Breast epithelium (tissue), 3 donors: ENCODE data around the gene CPM.

Experiments
- POLR2A ChIP-seq: fragments of 450-650 bp; IDR thresholded peaks from one replicate; pipeline ENCODE4 v1.6.1; 2016; ENCODE audit warnings: antibody characterized with exemption, mild to moderate bottlenecking, moderate library complexity
- POLR2AphosphoS5 ChIP-seq, 3 donors: sonication (generic); formaldehyde crosslinking; IDR thresholded peaks; one replicate each; pipeline ENCODE4 v1.6.1; 2017; ENCODE audit warnings: antibody characterized with exemption in 3 of 3
- TF ChIP-seq, protein P1 (sequence below), 3 donors: fragments of 450-650 bp; IDR thresholded peaks; one replicate each; pipeline ENCODE4 v1.5.1; 2016 to 2017; ENCODE audit warnings: antibody characterized with exemption in 3 of 3, mild to moderate bottlenecking in 3 of 3, moderate library complexity in 3 of 3

DNA sequence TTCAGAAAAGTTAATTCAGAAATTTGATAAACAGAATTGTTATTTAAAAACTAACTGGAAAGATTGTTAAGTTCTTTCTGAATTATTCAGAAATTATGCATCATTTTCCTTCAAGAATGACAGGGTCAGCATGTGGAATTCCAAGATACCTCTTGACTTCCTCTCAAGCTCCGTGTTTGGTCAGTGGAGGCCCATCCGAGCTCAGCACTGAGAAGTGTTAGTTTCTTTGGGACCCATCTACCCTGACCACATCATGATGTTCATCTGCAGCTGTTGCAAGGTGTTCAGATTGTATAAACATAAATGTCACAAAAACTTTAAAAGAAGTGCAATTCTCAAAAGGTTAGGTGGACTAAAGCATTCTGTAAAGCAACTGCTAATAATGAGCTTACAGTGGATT lies 91.3 kb downstream of the CPM start:
- TF ChIP-seq, protein P1, sequence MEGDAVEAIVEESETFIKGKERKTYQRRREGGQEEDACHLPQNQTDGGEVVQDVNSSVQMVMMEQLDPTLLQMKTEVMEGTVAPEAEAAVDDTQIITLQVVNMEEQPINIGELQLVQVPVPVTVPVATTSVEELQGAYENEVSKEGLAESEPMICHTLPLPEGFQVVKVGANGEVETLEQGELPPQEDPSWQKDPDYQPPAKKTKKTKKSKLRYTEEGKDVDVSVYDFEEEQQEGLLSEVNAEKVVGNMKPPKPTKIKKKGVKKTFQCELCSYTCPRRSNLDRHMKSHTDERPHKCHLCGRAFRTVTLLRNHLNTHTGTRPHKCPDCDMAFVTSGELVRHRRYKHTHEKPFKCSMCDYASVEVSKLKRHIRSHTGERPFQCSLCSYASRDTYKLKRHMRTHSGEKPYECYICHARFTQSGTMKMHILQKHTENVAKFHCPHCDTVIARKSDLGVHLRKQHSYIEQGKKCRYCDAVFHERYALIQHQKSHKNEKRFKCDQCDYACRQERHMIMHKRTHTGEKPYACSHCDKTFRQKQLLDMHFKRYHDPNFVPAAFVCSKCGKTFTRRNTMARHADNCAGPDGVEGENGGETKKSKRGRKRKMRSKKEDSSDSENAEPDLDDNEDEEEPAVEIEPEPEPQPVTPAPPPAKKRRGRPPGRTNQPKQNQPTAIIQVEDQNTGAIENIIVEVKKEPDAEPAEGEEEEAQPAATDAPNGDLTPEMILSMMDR (IDR thresholded peaks at IDR 0.05): no peak
- TF ChIP-seq POLR2A (no peak), POLR2AphosphoS5 (IDR thresholded peaks at IDR 0.05) (no peak)
